K562 (cell line): ENCODE data around the gene TSPAN13. TPM values are rescaled to one million over a fixed set of nuclear protein-coding genes. Genes with fewer than 3 reads are reported as not detected.

Experiments used
- ATAC-seq: fragments of 200-7000 bp; cut with Tn5 transposase; 3 replicates; pipeline ENCODE4 v1.9.1; 2020; ENCODE audit warnings: moderate library complexity
- BruUV-seq: library from RNA; stranded (reverse); fragments of 400-500 nt; replicated peaks from 2 replicates; lab custom pipeline; 2021; lab: Mats Ljungman, UMichigan
- CTCF ChIA-PET: fragments of 300-600 bp; formaldehyde crosslinking; extraction: SDS; loops from one replicate; lab custom pipeline; 2021; ENCODE audit warnings: low intra/inter-chr PET ratio; lab: Yijun Ruan, JAX
- POLR2A ChIA-PET: fragments of 300-600, 350-650 bp; sonication (Branson Sonifier 250); formaldehyde crosslinking; extraction: SDS; loops from one replicate; lab custom pipeline; 2021; ENCODE audit warnings: antibody characterized with exemption, inconsistent platforms; lab: Yijun Ruan, JAX
- DNase-seq, 4 experiments: peaks; one replicate each; pipeline versions ENCODE4 v3.0.0 to v3.0.0-alpha.2; 2011 to 2018; ENCODE audit warnings: low spot score in 3 of 4, mixed read lengths in 3 of 4; ENCODE audit errors: extremely low read depth in 1 of 4
- FAIRE-seq: peaks from 2 replicates; lab custom pipeline; 2011; peaks lifted over from hg19 to GRCh38; lab: Jason Lieb, UNC
- H2AFZ ChIP-seq: 2 replicates; pipeline ENCODE4 v1.6.0; 2011; ENCODE audit warnings: low read depth, low read length, control low read depth, inconsistent platforms
- H3K27ac ChIP-seq: fragments of 200-600 bp; 3 replicates; pipeline ENCODE4 v1.8.0; 2011; ENCODE audit warnings: low read depth, mild to moderate bottlenecking, control low read depth, inconsistent platforms, low read length, moderate library complexity, mixed read lengths; ENCODE audit errors: extremely low read depth
- H3K27me3 ChIP-seq, 2 experiments: fragments of 300-600 bp in 1 of 2; 2 replicates in 1 of 2; 3 replicates in 1 of 2; pipeline versions ENCODE4 v1.6.0 to v1.8.0; 2011; ENCODE audit warnings: inconsistent platforms in 2 of 2, low read length in 2 of 2, mild to moderate bottlenecking in 1 of 2, mixed read lengths in 1 of 2, moderate library complexity in 1 of 2; ENCODE audit not compliant: control insufficient read depth in 2 of 2, insufficient read depth in 2 of 2
- H3K36me3 ChIP-seq: fragments of 300-600 bp; 3 replicates; pipeline ENCODE4 v1.8.0; 2011; ENCODE audit warnings: mild to moderate bottlenecking, low read length, inconsistent platforms; ENCODE audit not compliant: control insufficient read depth, insufficient read depth
- H3K4me1 ChIP-seq, 2 experiments: fragments of 200-600 bp in 1 of 2; replicated peaks in 1 of 2; 2 replicates in 1 of 2; 3 replicates in 1 of 2; pipeline versions ENCODE4 v1.5.1 to v1.8.0; 2011; ENCODE audit warnings: inconsistent platforms in 2 of 2, low read length in 2 of 2, mild to moderate bottlenecking in 1 of 2, mixed read lengths in 1 of 2, moderate library complexity in 1 of 2; ENCODE audit not compliant: control insufficient read depth in 2 of 2, insufficient read depth in 2 of 2
- H3K4me2 ChIP-seq: 2 replicates; pipeline ENCODE4 v1.6.1; 2011; ENCODE audit warnings: low read length, control low read depth, inconsistent platforms, mixed read lengths; ENCODE audit not compliant: insufficient read depth
- H3K4me3 ChIP-seq: fragments of 200-600 bp; sonication (generic), shearing (Covaris generic); 2 replicates; pipeline ENCODE4 v1.5.1; 2016; ENCODE audit warnings: control low read depth, inconsistent platforms
- H3K79me2 ChIP-seq: fragments of 200-600 bp; 3 replicates; pipeline ENCODE4 v1.8.0; 2011; ENCODE audit warnings: low read length, inconsistent platforms; ENCODE audit not compliant: control insufficient read depth, insufficient read depth
- H3K9ac ChIP-seq, 2 experiments: 2 replicates each; pipeline versions ENCODE4 v1.6.0 to v1.6.1; 2011; ENCODE audit warnings: low read depth in 2 of 2, low read length in 2 of 2, control low read depth in 1 of 2, inconsistent platforms in 1 of 2, mild to moderate bottlenecking in 1 of 2, mixed read lengths in 1 of 2; ENCODE audit not compliant: insufficient read depth in 1 of 2
- H3K9me1 ChIP-seq: one replicate; pipeline ENCODE4 v1.6.0; 2011; ENCODE audit warnings: inconsistent platforms, mild to moderate bottlenecking, low read length, moderate library complexity; ENCODE audit not compliant: control insufficient read depth, insufficient read depth
- H3K9me3 ChIP-seq: replicated peaks from 2 replicates; pipeline ENCODE4 v1.5.1; 2011; ENCODE audit warnings: low read depth, low read length, inconsistent platforms; ENCODE audit not compliant: control insufficient read depth, insufficient read depth
- H4K20me1 ChIP-seq: replicated peaks from 2 replicates; pipeline ENCODE4 v1.6.1; 2011; ENCODE audit warnings: low read length, inconsistent platforms, mixed read lengths; ENCODE audit not compliant: control insufficient read depth, insufficient read depth
- CHD2 ChIP-seq: IDR thresholded peaks from 2 replicates; pipeline ENCODE4 v1.6.1; 2011; ENCODE audit warnings: low read depth, low read length
- ETV1 ChIP-seq: fragments of 450-650 bp; conservative IDR thresholded peaks from 2 replicates; pipeline ENCODE4 v1.6.1; 2016; ENCODE audit warnings: missing genetic modification characterization, control low read depth, low read depth, missing compliant biosample characterization
- ZNF316 ChIP-seq: fragments of 450-650 bp; IDR thresholded peaks from 2 replicates; pipeline ENCODE4 v1.6.1; 2016
- WGBS: fragments of 100-300 bp; shearing (Covaris generic); methylation state at CpG from one replicate; pipeline ENCODE4 v1.1.6; 2016; ENCODE audit warnings: low coverage, mixed read lengths; ENCODE audit not compliant: insufficient coverage; ENCODE audit errors: missing lambda C conversion rate; 5-methylcytosine and 5-hydroxymethylcytosine counted together
- in situ Hi-C: fragments of 300-500 bp; cut with MboI; formaldehyde crosslinking; loops from 4 replicates; pipeline ENCODE4 v1.15.0; 2018; ENCODE audit warnings: inconsistent platforms, mixed read lengths
- intact Hi-C: fragments of 100-400 bp; cut with micrococcal nuclease; formaldehyde crosslinking; loops from 2 replicates; pipeline ENCODE4 v1.14.2; 2022
- polyA plus RNA-seq, 8 experiments: library from polyadenylated mRNA; depleted of rRNA in 4 of 8; stranded (reverse) in 5 of 8; unstranded in 3 of 8; fragments of >200 nt; fragmentation: Nextera tagmentation in 2 of 8; fragmentation: Illumina TruSeq in 1 of 8; extraction: Ambion mirVana in 2 of 8; extraction: Trizol in 1 of 8; gene quantifications; 2 replicates each; pipeline versions ENCODE4 v1.2.1 to v1.2.3, GENCODE V29; 2011 to 2014; ENCODE audit warnings: inconsistent platforms in 1 of 8, missing spikeins in 1 of 8
- total RNA-seq, 7 experiments: library from RNA; depleted of rRNA in 6 of 7; stranded (reverse); fragments of >200 nt in 6 of 7; fragmentation: Illumina TruSeq in 2 of 7; extraction: Trizol in 2 of 7; gene quantifications; 2 replicates each; pipeline versions ENCODE4 v1.2.1 to v1.2.3, GENCODE V29; 2011 to 2021; ENCODE audit warnings: low replicate concordance in 1 of 7
- TF ChIP-seq, protein P1 (sequence below): sonication (generic); formaldehyde crosslinking; IDR thresholded peaks from 2 replicates; pipeline ENCODE4 v1.5.0; 2020; ENCODE audit warnings: missing genetic modification reagents
- TF ChIP-seq, protein P2 (sequence below): sonication (generic); formaldehyde crosslinking; IDR thresholded peaks from 2 replicates; pipeline ENCODE4 v1.9.0; 2022; ENCODE audit warnings: mild to moderate bottlenecking, missing genetic modification reagents

Gene TSPAN13
- total and polyA plus RNA-seq, 9 of the 15 experiments (the other 6 are each of a cell fraction or from before 2014, with no cell fraction given) = 7.8 to 46.3 (median 20.0) TPM

DNA sequence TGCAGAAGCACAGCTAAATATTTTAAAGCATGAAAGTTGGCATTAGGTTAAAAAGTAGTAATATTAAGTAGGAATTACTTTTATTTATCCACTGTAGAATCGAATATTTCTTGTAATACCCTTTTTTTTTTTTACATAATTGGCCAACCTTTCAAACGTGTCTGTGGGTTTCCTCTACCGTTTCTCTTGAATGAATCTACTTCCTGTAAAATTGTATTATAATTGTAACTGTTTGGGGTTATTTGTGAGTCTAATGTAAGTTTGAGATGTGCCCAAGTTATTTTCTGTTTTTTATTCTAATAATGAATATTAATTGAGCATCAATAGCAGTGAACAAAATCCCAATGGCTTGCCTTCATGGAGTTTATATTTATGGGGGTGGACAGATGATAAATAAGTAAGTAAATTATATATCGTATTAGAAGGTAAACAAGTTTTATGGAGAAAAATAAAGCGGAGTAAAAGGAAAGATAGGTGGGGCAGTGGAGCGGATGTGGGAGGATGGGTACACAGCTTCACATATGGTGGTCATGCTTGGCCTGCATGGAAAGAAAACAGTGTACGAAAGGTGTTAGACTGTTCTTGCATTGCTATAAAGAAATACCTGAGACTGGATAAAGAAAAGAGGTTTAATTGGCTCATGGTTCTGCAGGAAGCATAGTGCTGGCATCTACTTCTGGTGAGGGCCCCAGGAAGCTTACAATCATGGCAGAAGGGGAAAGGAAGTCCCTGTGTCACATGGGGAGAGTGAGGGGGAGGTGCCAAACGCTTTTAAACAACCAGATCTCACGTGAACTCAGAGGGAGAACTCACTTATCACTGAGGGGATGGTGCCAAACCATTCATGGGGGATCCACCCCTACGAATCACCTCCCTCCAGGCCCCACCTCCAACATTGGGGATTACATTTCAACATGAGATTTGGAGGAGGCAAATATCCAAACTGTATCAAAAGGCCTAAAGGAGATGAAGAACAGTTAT, 5.4 kb downstream of the TSPAN13 start:
- Histone ChIP-seq H3K36me3 (no peaks in the 10 kb centered on the region; the same call in 1 of the 3 replicates), H3K9me1 (no peaks in the 10 kb centered on the region), H3K4me3 (no peak overlapping the region), H3K4me2 (no peak overlapping the region), H3K9ac (no peak overlapping the region), H3K27me3 (no peaks in the 10 kb centered on the region), H4K20me1 (no peaks in the 10 kb centered on the region), H3K9me3 (no peaks in the 10 kb centered on the region; the same call in 1 of the 2 replicates), H3K4me1 (peaks cover 5 to 7% of the 10 kb centered on the region in 2 experiments; a peak in 4 of 5 replicates)
- no peak for FAIRE-seq
- no peak for ATAC-seq
- peak in 1 of 4 experiments; percentile 31 for DNase-seq
- in situ Hi-C loops (no loop called here), intact Hi-C loops (loop anchor here (10.0 kb wide), 3 partner anchors 54 to 494 kb away; partner anchors contain the start of gene CRPPA)
- WGBS = 74% methylated on average over 10 of the region's 10 CpGs
- ChIA-PET POLR2A (interaction anchor here (0.6 to 0.9 kb wide), 3 partner anchors 9 to 65 kb away, joined by 3 to 4 read pairs (median 3); no protein-coding TSS in a partner anchor), CTCF (no interaction called here)
- TF ChIP-seq, protein P1, sequence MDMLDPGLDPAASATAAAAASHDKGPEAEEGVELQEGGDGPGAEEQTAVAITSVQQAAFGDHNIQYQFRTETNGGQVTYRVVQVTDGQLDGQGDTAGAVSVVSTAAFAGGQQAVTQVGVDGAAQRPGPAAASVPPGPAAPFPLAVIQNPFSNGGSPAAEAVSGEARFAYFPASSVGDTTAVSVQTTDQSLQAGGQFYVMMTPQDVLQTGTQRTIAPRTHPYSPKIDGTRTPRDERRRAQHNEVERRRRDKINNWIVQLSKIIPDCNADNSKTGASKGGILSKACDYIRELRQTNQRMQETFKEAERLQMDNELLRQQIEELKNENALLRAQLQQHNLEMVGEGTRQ = peak; percentile 47
- TF ChIP-seq, protein P2, sequence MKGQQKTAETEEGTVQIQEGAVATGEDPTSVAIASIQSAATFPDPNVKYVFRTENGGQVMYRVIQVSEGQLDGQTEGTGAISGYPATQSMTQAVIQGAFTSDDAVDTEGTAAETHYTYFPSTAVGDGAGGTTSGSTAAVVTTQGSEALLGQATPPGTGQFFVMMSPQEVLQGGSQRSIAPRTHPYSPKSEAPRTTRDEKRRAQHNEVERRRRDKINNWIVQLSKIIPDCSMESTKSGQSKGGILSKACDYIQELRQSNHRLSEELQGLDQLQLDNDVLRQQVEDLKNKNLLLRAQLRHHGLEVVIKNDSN (CRISPR knock-in tag) = peak; percentile 44; the same call in 1 of the 2 replicates
- TF ChIP-seq ETV1 (no peak), ZNF316 (peak; percentile 45), CHD2 (peak; percentile 69)
- TF ChIP-seq, all 486 proteins: peak for 4
- Histone ChIP-seq H3K79me2 (peaks cover 49% of the 10 kb centered on the region), H3K27ac (no peak overlapping the region), H2AFZ (0 out of 2 replicates have a peak overlapping the region, but pooled peaks have one; percentile 4)
- BruUV-seq = no TSS peak
